NT2/D1 (cell line): ENCODE data around the gene CACNA1I.

Source experiments
- DNase-seq: peaks from one replicate; pipeline ENCODE4 v3.0.0-alpha.2; 2011; ENCODE audit warnings: low read depth, low spot score
- H3K27me3 ChIP-seq: 2 replicates; pipeline ENCODE4 v1.6.0; 2011; ENCODE audit warnings: mild to moderate bottlenecking; ENCODE audit not compliant: insufficient read length, insufficient read depth
- H3K36me3 ChIP-seq: 2 replicates; pipeline ENCODE4 v1.6.1; 2011; ENCODE audit warnings: mild to moderate bottlenecking, low read length, mixed read lengths; ENCODE audit not compliant: insufficient read depth, insufficient read length
- H3K4me1 ChIP-seq: 2 replicates; pipeline ENCODE4 v1.5.1; 2011; ENCODE audit not compliant: insufficient read depth, insufficient read length
- H3K4me3 ChIP-seq: 2 replicates; pipeline ENCODE4 v1.5.1; 2011; ENCODE audit warnings: low read depth; ENCODE audit not compliant: insufficient read length
- H3K9ac ChIP-seq: 2 replicates; pipeline ENCODE4 v1.6.0; 2011; ENCODE audit warnings: low read depth; ENCODE audit not compliant: insufficient read length
- H3K9me3 ChIP-seq: 2 replicates; pipeline ENCODE4 v1.5.1; 2011; ENCODE audit warnings: mild to moderate bottlenecking, low read length; ENCODE audit not compliant: insufficient read depth
- SUZ12 ChIP-seq: IDR thresholded peaks from 2 replicates; pipeline ENCODE4 v1.6.1; 2011; ENCODE audit not compliant: insufficient read length, insufficient read depth; ENCODE audit errors: extremely low read depth
- YY1 ChIP-seq: IDR thresholded peaks from 2 replicates; pipeline ENCODE4 v1.6.1; 2011; ENCODE audit not compliant: insufficient read length, insufficient read depth
- ZNF274 ChIP-seq: IDR thresholded peaks from 2 replicates; pipeline ENCODE4 v1.6.1; 2011; ENCODE audit warnings: mild to moderate bottlenecking, low read depth, low read length

Gene CACNA1I

GRCh38 chr22:39594411-39594810 is 23.9 kb downstream of the CACNA1I start:
- H3K4me1 ChIP-seq = peaks cover 12% of the 10 kb centered on the region
- TF ChIP-seq SUZ12 = no peak
- no peak for TF ChIP-seq ZNF274
- TF ChIP-seq YY1 = no peak

GRCh38 chr22:39595622-39596172 is 25.1 kb downstream of the CACNA1I start:
- H3K9me3 ChIP-seq = no peaks in the 10 kb centered on the region
- no peak overlapping the region for H3K9ac ChIP-seq
- peaks cover 15% of the 10 kb centered on the region for H3K27me3 ChIP-seq
- no peak overlapping the region for H3K4me3 ChIP-seq
- H3K36me3 ChIP-seq = no peaks in the 10 kb centered on the region
- no peak for TF ChIP-seq ZNF274
- TF ChIP-seq SUZ12 = no peak
- H3K4me1 ChIP-seq = peaks cover 12% of the 10 kb centered on the region
- no peak for DNase-seq

More at GRCh38 chr22:39594411-39594810, 23.9 kb downstream of the CACNA1I start:
- no peaks in the 10 kb centered on the region for H3K36me3 ChIP-seq
- H3K9ac ChIP-seq = no peak overlapping the region
- H3K27me3 ChIP-seq = peaks cover 15% of the 10 kb centered on the region
- DNase-seq = no peak
- no peak overlapping the region for H3K4me3 ChIP-seq
- H3K9me3 ChIP-seq = no peaks in the 10 kb centered on the region

- Histone ChIP-seq H3K9me3 (no peaks in the 10 kb centered on the region), H3K4me3 (no peak overlapping the region), H3K9ac (no peak overlapping the region), H3K4me1 (peaks cover 12% of the 10 kb centered on the region), H3K27me3 (peaks cover 15% of the 10 kb centered on the region), H3K36me3 (no peaks in the 10 kb centered on the region)
- TF ChIP-seq ZNF274 (no peak), SUZ12 (no peak), YY1 (no peak)
- DNase-seq = no peak
Measured at GRCh38 chr22:39596601-39597000, 26.0 kb downstream of the CACNA1I start.

- TF ChIP-seq YY1 (no peak), ZNF274 (no peak), SUZ12 (no peak)
- DNase-seq = no peak
- Histone ChIP-seq H3K36me3 (no peaks in the 10 kb centered on the region), H3K4me3 (no peak overlapping the region), H3K4me1 (peaks cover 9% of the 10 kb centered on the region), H3K27me3 (peaks cover 15% of the 10 kb centered on the region), H3K9ac (no peak overlapping the region), H3K9me3 (no peaks in the 10 kb centered on the region)
Measured at GRCh38 chr22:39597236-39597869, 26.8 kb downstream of the CACNA1I start.

GRCh38 chr22:39598017-39598965 is 27.7 kb downstream of the CACNA1I start:
- Histone ChIP-seq H3K4me1 (peaks cover 7% of the 10 kb centered on the region), H3K4me3 (no peak overlapping the region), H3K36me3 (no peaks in the 10 kb centered on the region), H3K9me3 (no peaks in the 10 kb centered on the region), H3K9ac (no peak overlapping the region), H3K27me3 (peaks cover 15% of the 10 kb centered on the region)
- no peak for TF ChIP-seq SUZ12
- TF ChIP-seq ZNF274 = no peak
- TF ChIP-seq YY1 = no peak
- DNase-seq = peak; percentile 62

- Histone ChIP-seq H3K4me3 (no peak overlapping the region), H3K27me3 (peaks cover 15% of the 10 kb centered on the region), H3K9me3 (no peaks in the 10 kb centered on the region), H3K36me3 (no peaks in the 10 kb centered on the region), H3K9ac (no peak overlapping the region), H3K4me1 (peaks cover 7% of the 10 kb centered on the region)
- DNase-seq = no peak
- TF ChIP-seq SUZ12 = no peak
- no peak for TF ChIP-seq YY1
- TF ChIP-seq ZNF274 = no peak
Measured at GRCh38 chr22:39600491-39601179, 30.1 kb downstream of the CACNA1I start.
